Neural progenitor cell (in vitro differentiated cells): ENCODE results near the gene HTT-AS. TPM values are rescaled to one million over a fixed set of nuclear protein-coding genes. Genes with fewer than 3 reads are reported as not detected.

Experiments used
- DNase-seq: peaks from one replicate; pipeline ENCODE4 v3.0.0-alpha.2; 2016; ENCODE audit warnings: low spot score
- H2AFZ ChIP-seq: fragments of 200-600 bp; sonication (generic); replicated peaks from 2 replicates; pipeline ENCODE4 v1.6.1; 2016; ENCODE audit warnings: antibody characterized with exemption
- H3F3A ChIP-seq: fragments of 200-600 bp; sonication (generic); 2 replicates; pipeline ENCODE4 v1.6.1; 2016; ENCODE audit warnings: antibody characterized with exemption, low read depth
- H3K27ac ChIP-seq: fragments of 200-600 bp; sonication (generic); 2 replicates; pipeline ENCODE4 v1.5.1; 2016; ENCODE audit warnings: mild to moderate bottlenecking
- H3K27me3 ChIP-seq: fragments of 200-600 bp; sonication (generic); 2 replicates; pipeline ENCODE4 v1.6.1; 2016; ENCODE audit warnings: mild to moderate bottlenecking, moderate library complexity
- H3K36me3 ChIP-seq: fragments of 200-600 bp; sonication (generic); 2 replicates; pipeline ENCODE4 v1.5.1; 2016
- H3K4me1 ChIP-seq: fragments of 200-600 bp; sonication (generic); 2 replicates; pipeline ENCODE4 v1.6.1; 2016; ENCODE audit warnings: mixed run types
- H3K4me2 ChIP-seq: fragments of 200-600 bp; sonication (generic); 2 replicates; pipeline ENCODE4 v1.6.1; 2016
- H3K4me3 ChIP-seq: fragments of 200-600 bp; sonication (generic); 2 replicates; pipeline ENCODE4 v1.5.1; 2016
- H3K79me2 ChIP-seq: fragments of 200-600 bp; sonication (generic); 2 replicates; pipeline ENCODE4 v1.6.1; 2016; ENCODE audit warnings: low read depth
- H3K9ac ChIP-seq: fragments of 200-600 bp; sonication (generic); 2 replicates; pipeline ENCODE4 v1.6.1; 2016
- H3K9me3 ChIP-seq: fragments of 200-600 bp; sonication (generic); 2 replicates; pipeline ENCODE4 v1.5.1; 2016; ENCODE audit warnings: low read depth
- H4K20me1 ChIP-seq: fragments of 200-600 bp; sonication (generic); 2 replicates; pipeline ENCODE4 v1.6.1; 2016; ENCODE audit warnings: low read depth
- H3K27ac Mint-ChIP-seq: 3 replicates; pipeline ENCODE4 v1.8.0; 2021; ENCODE audit warnings: mixed read lengths
- H3K27me3 Mint-ChIP-seq: 2 replicates; pipeline ENCODE4 v1.8.0; 2022; ENCODE audit warnings: low read depth, mild to moderate bottlenecking, inconsistent platforms, moderate library complexity, mixed read lengths; ENCODE audit not compliant: insufficient read depth
- H3K36me3 Mint-ChIP-seq: 3 replicates; pipeline ENCODE4 v1.8.0; 2021; ENCODE audit warnings: mixed read lengths
- H3K4me1 Mint-ChIP-seq: 3 replicates; pipeline ENCODE4 v1.8.0; 2021; ENCODE audit warnings: mixed read lengths
- H3K4me3 Mint-ChIP-seq: 3 replicates; pipeline ENCODE4 v1.8.0; 2021; ENCODE audit warnings: mild to moderate bottlenecking, moderate library complexity, mixed read lengths
- H3K9me3 Mint-ChIP-seq: 3 replicates; pipeline ENCODE4 v1.8.0; 2020; ENCODE audit warnings: mixed read lengths
- EZH2 ChIP-seq: fragments of 200-600 bp; sonication (generic); IDR thresholded peaks from 2 replicates; pipeline ENCODE4 v1.6.1; 2017; ENCODE audit warnings: antibody characterized with exemption, mild to moderate bottlenecking, moderate library complexity
- EZH2phosphoT487 ChIP-seq: fragments of 200-600 bp; sonication (generic); IDR thresholded peaks from 2 replicates; pipeline ENCODE4 v1.6.1; 2017; ENCODE audit warnings: antibody characterized with exemption
- total RNA-seq: library from RNA; depleted of rRNA; stranded (reverse); fragments of >200 nt; gene quantifications from 2 replicates; pipeline ENCODE4 v1.2.3, GENCODE V29; 2015; ENCODE audit warnings: low replicate concordance
- TF ChIP-seq, protein P1 (sequence below): fragments of 200-600 bp; sonication (generic); IDR thresholded peaks from 2 replicates; pipeline ENCODE4 v1.5.1; 2017; ENCODE audit warnings: antibody characterized with exemption, mild to moderate bottlenecking

HTT-AS gene
- total RNA-seq, 1 donor from 2014 or later = not detected

DNA sequence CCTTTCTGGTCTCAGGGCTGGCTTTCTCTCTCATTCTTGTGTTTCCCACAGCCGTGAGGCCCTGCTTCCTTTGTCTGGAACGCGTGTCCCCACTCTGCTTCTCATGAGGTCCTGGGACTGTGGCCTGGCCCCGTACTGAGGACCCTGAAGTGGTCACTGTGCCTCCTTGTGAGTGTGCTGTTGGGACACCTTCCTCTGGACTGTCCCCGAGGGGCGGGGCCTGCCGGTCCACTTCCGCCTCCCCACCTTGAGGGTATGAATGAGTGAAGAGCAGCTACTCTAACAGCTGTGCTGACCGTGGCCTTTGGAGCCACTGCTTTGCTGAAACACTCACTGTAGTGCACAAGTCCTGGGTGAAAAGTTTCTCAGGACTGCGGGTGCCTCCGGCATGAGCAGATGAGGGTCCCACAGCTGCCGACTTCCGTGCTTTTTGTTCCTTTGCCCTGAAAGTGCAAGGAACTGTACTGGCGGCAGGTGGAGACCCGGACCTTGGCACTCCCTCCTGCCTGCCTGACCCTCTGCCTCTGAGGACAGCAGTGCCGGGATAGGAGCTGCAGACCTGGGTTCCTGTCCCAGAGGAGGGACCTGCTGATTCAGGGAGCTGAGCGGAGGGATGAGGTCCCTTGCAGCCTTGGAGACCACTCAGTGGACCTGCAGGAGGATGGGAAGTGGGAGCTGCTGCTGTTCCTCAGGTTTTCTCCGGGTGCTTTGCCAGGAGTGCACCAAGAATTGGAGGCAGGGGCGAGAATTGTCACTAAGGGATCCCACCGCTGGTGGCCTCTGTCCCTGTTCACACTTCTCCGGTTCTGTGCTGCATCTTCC, 38.0 kb downstream of the HTT-AS start:
- Mint-ChIP-seq H3K36me3 (no peaks in the 10 kb centered on the region), H3K9me3 (no peaks in the 10 kb centered on the region), H3K27me3 (peaks cover 5% of the 10 kb centered on the region), H3K4me1 (peaks cover 8% of the 10 kb centered on the region), H3K4me3 (no peak overlapping the region), H3K27ac (no peak overlapping the region)
- no peak for DNase-seq
- H3K27me3 ChIP-seq = no peaks in the 10 kb centered on the region
- H3K79me2 ChIP-seq = no peaks in the 10 kb centered on the region
- H3K27ac ChIP-seq = no peak overlapping the region
- H3K36me3 ChIP-seq = no peaks in the 10 kb centered on the region
- no peaks in the 10 kb centered on the region for H3F3A ChIP-seq
- H3K4me2 ChIP-seq = no peak overlapping the region
- no peak overlapping the region for H3K4me3 ChIP-seq
- H3K9me3 ChIP-seq = no peaks in the 10 kb centered on the region
- H4K20me1 ChIP-seq = no peaks in the 10 kb centered on the region
- no peak overlapping the region for H2AFZ ChIP-seq
- H3K9ac ChIP-seq = no peak overlapping the region
- H3K4me1 ChIP-seq = peaks cover 5% of the 10 kb centered on the region
- TF ChIP-seq, protein P1, sequence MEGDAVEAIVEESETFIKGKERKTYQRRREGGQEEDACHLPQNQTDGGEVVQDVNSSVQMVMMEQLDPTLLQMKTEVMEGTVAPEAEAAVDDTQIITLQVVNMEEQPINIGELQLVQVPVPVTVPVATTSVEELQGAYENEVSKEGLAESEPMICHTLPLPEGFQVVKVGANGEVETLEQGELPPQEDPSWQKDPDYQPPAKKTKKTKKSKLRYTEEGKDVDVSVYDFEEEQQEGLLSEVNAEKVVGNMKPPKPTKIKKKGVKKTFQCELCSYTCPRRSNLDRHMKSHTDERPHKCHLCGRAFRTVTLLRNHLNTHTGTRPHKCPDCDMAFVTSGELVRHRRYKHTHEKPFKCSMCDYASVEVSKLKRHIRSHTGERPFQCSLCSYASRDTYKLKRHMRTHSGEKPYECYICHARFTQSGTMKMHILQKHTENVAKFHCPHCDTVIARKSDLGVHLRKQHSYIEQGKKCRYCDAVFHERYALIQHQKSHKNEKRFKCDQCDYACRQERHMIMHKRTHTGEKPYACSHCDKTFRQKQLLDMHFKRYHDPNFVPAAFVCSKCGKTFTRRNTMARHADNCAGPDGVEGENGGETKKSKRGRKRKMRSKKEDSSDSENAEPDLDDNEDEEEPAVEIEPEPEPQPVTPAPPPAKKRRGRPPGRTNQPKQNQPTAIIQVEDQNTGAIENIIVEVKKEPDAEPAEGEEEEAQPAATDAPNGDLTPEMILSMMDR = no peak
- no peak for TF ChIP-seq EZH2

DNA sequence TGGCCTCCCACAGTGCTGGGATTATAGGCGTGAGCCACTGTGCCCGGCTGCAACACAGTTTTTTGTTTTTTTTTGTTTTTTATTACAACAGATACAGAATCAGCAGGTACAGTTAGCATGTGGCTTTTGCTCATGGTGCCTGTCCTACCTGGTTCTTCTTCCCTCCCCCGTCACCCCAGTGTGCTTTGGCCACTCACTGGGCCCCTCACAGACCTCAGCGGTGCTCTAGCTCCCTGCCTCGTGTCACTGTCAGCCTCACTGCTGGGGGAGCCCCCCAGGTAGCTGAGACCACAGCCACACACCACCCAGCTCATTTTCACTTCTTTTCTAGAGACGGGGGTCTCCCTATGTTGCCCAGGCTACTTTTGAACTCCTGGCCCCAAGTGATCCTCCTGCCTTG, 38.7 kb downstream of the HTT-AS start:
- Mint-ChIP-seq H3K27ac (no peak overlapping the region), H3K4me3 (no peak overlapping the region), H3K4me1 (peaks cover 8% of the 10 kb centered on the region), H3K27me3 (peaks cover 5% of the 10 kb centered on the region), H3K36me3 (no peaks in the 10 kb centered on the region), H3K9me3 (no peaks in the 10 kb centered on the region)
- H3K79me2 ChIP-seq = no peaks in the 10 kb centered on the region
- H3K9me3 ChIP-seq = no peaks in the 10 kb centered on the region
- no peaks in the 10 kb centered on the region for H3K27me3 ChIP-seq
- H3K9ac ChIP-seq = no peak overlapping the region
- TF ChIP-seq EZH2phosphoT487 (no peak), EZH2 (no peak)
- peaks cover 5% of the 10 kb centered on the region for H3K4me1 ChIP-seq
- H3K36me3 ChIP-seq = no peaks in the 10 kb centered on the region
- no peak overlapping the region for H3K4me3 ChIP-seq
- H3K27ac ChIP-seq = no peak overlapping the region
- H4K20me1 ChIP-seq = no peaks in the 10 kb centered on the region
- DNase-seq = no peak
- no peaks in the 10 kb centered on the region for H3F3A ChIP-seq
- H3K4me2 ChIP-seq = no peak overlapping the region
- H2AFZ ChIP-seq = no peak overlapping the region

DNA sequence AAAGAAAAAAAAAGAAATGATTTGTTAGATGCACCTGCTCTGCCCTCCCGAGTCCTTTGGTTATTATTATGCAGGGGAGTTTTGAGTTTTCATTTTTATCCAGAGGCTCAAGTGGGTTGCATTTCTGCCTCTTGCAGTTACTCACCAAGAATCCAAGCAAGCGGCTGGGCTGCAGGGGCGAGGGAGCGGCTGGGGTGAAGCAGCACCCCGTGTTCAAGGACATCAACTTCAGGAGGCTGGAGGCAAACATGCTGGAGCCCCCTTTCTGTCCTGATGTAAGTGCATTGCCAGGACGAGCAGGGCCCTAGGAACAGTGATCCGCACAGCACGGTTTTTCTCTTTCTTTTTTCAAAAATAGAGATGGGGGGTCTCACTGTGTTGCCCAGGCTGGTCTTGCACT, 39.1 kb downstream of the HTT-AS start:
- Mint-ChIP-seq H3K27me3 (peaks cover 5% of the 10 kb centered on the region), H3K36me3 (no peaks in the 10 kb centered on the region), H3K27ac (no peak overlapping the region), H3K4me3 (no peak overlapping the region), H3K9me3 (no peaks in the 10 kb centered on the region), H3K4me1 (peaks cover 8% of the 10 kb centered on the region)
- Histone ChIP-seq H4K20me1 (no peaks in the 10 kb centered on the region), H3K36me3 (no peaks in the 10 kb centered on the region), H3K4me1 (peaks cover 5% of the 10 kb centered on the region), H3F3A (no peaks in the 10 kb centered on the region), H2AFZ (no peak overlapping the region), H3K9ac (no peak overlapping the region), H3K9me3 (no peaks in the 10 kb centered on the region), H3K27ac (no peak overlapping the region), H3K79me2 (no peaks in the 10 kb centered on the region), H3K27me3 (no peaks in the 10 kb centered on the region), H3K4me2 (no peak overlapping the region), H3K4me3 (no peak overlapping the region)
- no peak for DNase-seq
- no peak for TF ChIP-seq EZH2phosphoT487
- no peak for TF ChIP-seq EZH2
- TF ChIP-seq, protein P1 = no peak

DNA sequence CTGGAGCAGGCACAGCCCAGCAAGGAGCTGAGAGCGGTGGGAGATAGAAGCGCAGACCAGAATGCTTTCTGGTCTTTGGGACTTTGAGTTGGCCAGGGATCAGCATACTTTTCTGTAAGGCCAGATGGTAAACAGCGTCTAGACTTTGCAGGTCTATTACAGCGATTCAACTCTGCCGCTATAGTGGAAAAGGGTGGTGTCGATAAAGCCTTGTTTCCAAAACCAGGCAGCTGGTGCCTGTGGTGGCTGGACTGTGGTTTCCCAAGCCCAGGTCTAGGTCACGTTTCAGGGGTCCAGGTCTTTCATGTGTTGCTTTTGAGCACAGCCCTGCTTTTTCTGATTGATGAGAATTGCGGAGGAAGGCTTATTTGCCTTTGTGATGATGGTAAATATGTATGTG, 40.1 kb downstream of the HTT-AS start:
- no peaks in the 10 kb centered on the region for H3K79me2 ChIP-seq
- H3K27me3 ChIP-seq = no peaks in the 10 kb centered on the region
- no peak for DNase-seq
- H3K9me3 Mint-ChIP-seq = no peaks in the 10 kb centered on the region
- H3K9me3 ChIP-seq = no peaks in the 10 kb centered on the region
- H3K4me2 ChIP-seq = no peak overlapping the region
- peaks cover 8% of the 10 kb centered on the region for H3K4me1 Mint-ChIP-seq
- no peak overlapping the region for H3K9ac ChIP-seq
- no peaks in the 10 kb centered on the region for H3K36me3 Mint-ChIP-seq
- H4K20me1 ChIP-seq = no peaks in the 10 kb centered on the region
- no peak overlapping the region for H3K4me3 Mint-ChIP-seq
- no peak overlapping the region for H3K27ac Mint-ChIP-seq
- H3K27me3 Mint-ChIP-seq = peaks cover 5% of the 10 kb centered on the region
- no peak overlapping the region for H3K4me3 ChIP-seq
- no peaks in the 10 kb centered on the region for H3F3A ChIP-seq
- peaks cover 5% of the 10 kb centered on the region for H3K4me1 ChIP-seq
- no peaks in the 10 kb centered on the region for H3K36me3 ChIP-seq
- TF ChIP-seq EZH2 (no peak), EZH2phosphoT487 (no peak)
- TF ChIP-seq, protein P1 = no peak
- H3K27ac ChIP-seq = no peak overlapping the region
- no peak overlapping the region for H2AFZ ChIP-seq
